HL-60/S4 (cell line): ENCODE results near the gene MAT2B.
"Not testable (repeated sequence)": the region's sequence is repeated elsewhere in the genome, so short reads cannot be mapped to it uniquely, and the experiment has no call there.

Experiments
- in situ Hi-C: fragments of 300-500 bp; cut with MboI; formaldehyde crosslinking; loops from 2 replicates; pipeline ENCODE4 v1.14.3; 2022; ENCODE audit warnings: low sequenced_read_pairs

MAT2B gene

DNA sequence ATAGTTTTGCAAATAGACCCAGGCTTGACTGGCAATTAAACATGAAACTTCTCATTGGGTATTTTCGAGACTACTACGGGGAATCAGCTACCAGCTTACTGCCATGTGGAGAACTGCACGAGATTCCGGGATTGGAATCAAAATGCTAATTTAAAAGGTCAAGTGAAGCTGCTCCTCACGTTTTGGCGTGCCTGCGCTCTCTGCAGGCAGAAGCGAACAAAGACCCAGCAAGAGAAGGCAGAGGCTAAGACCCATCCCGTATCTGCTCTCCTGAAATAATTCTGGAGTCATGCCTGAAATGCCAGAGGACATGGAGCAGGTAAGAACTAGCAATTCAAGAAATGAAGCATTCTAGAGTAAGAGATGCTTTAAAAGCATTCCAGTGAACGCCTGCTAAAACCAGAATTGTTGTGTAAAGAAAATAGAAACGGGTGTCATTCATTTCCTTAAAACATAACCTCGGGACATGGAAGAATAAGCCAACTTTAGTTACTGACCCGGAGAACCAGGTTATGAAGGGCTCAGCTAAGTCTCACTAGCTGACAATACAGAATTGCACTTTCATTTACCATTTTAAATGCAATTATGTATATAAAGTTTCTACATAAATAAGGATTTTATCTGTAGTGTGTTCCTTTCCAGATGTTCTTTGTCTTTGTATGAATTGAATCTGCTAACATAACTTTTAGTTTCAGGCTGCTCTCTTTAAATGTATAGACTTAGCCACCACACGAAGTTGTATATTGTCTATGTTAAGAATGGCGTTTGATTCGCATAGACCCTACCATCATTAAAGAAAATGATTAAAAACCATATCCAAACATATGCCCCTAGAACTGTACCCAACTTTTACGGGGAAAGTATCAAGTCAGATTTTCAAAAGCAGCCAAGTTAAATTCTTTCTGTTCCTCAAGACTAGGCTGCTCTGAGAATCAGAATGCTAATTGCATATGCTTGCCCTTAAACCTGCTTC lies 2.0 kb upstream of the MAT2B start:
- in situ Hi-C loops: no loop called here

DNA sequence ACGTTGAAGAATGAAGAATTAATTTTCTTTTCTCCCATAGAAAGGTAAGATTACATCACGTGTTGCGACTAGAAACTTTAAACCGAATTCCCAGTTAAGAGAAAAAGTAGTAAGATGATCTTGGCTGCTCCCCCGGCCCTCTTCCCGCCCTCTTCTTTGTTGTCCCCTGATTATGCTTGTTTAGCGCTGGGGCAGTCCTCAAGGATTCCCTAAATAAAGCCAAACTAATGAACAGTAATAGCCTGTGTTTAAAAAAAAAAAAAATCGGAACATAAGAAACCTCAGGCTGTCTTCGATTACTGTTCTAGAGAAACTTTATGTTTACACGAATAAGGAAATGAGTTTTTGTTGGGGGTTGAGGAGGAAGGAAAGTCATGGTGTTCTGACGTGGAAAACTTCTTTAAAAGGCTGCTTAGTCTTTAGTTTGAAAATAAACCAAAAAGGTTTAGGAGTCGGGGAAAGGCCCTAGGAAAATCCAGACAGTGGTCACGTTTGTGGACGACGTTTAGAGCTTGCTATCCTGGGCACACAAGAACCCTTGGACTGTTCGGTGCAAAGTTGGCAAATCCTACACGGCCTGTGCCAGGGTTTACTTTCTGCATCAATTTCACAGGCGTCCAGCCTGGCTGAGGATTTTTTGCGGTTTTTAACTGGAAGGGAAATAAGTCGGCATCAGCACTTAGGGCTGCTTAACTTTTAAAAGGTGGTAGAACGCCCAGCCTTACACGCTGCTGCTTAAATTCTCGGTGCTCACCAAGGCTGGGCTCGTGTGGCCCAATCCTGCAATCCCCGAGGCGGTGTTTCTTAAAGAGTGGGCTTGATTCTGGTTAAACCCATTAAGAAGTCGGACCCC lies 1.1 kb upstream of the MAT2B start:
- in situ Hi-C loops: no loop called here

DNA sequence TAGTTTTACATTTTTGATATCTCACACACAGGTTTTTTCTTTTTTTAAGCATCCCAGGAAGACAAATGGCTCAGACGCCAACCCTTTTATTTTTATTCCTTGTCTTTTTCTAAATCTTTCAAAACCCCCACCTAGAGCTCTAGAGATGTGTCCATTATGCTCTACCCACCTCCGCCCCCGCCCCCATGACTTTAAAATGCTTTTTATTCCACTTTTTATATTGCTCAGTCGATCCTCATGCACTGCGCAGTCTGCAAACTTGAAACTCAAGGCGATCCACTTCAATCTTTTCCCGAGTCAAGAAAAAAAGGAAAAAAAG lies 411 bp upstream of the MAT2B start:
- in situ Hi-C loops: no loop called here

DNA sequence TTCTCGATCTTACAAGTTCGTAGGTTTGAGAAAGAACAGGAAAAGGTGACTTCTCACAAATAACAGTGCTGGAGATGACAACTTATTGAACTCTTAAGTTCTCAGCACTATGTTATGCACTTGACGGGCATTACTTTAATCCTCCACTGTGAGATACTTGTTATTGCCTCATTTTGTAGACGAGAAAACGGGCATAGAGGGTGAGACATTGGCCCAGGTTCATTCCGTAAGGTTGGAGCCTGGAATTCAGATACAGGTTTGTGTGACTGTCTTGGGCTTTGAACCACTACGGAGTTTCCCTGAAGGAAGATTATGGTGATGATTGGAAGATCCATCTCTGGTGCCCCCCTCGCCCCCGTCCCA lies 657 bp downstream of the MAT2B start:
- in situ Hi-C loops: no loop called here

DNA sequence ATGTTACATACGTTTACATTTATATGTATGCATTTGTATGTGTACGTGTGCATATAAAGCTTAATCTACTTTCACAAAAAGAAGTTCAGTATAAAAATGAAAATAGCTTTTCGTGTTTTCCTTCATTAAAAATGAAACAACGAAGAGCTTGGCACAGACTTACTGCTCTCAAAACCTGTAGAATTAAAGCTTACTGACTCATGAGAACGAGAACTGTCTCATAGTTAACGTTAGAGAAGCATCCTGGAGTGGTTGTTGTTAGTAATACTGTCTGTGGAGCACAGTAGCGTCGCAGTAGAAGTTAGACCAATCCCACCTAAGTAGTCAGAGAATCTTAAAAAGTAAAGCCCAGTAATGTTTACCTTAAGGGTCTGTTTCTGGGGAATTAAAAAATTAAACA lies 1.3 kb downstream of the MAT2B start:
- in situ Hi-C loops: no loop called here

DNA sequence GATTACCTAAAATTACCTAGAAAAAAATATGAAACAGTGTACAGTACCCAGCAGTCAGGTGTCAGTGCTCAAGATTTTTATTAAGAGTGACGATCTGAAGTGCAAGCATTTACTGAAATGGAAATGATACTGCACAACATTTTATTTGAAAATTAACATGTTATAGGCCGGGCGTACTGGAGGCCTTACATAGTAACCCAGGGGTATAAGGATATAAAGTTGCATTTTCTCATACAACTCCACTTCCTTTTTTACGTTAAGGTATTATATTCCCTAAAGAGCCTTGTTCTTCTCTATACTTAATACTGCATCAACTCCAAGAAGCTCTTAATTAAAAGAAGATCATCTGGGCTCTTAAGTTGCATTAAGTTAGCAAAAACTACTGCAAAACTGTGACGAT lies 3.3 kb downstream of the MAT2B start:
- in situ Hi-C loops: no loop called here

DNA sequence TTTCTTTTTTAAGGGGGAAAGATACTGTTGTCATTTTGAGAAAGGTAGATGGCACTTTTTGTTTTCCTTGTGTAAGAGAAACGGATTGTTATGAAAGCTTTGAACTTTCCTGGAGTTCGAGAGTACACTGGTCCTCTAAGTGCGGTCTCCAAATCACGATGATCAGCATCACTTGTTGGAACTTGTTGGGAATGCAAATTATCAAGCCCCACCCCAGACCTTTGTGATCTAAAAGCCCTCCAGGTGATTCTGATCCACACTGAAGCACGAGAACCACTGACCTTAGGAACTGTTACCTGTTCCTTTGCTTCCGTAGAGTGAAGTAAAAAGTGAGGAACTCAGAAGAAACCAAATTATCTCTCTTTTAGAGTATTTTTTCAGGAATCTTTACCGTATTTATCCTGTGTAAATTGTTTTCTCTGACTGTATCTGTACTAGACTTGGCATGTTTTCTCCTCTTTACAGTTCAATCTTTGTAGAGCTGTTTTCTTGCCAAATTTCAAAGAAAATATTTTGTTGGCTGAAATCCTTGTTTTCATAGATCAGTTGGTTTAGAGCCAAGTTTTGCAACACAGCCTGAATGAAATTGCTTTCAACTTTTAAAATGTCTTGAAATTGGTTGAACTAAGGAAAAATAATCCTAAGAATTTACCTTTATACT lies 4.0 kb downstream of the MAT2B start:
- in situ Hi-C loops: no loop called here

DNA sequence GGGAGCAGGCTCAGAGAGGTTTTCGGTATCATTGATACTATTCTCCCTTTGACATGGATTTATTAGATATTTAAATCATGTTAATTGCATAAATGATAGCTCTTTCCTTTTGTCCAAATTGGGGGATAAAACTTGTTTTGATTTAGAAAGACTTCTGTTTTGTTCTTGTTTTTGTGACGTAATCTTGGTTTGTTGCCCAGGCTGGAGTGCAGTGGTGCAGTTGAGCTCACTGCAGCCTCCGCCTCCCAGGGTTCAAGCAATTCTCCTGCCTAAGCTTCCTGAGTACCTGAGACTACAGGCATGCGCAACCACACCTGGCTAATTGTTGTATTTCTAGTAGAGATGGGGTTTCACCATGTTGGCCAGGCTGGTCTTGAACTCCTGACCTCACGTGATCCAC lies 7.1 kb downstream of the MAT2B start:
- in situ Hi-C loops: no loop called here

DNA sequence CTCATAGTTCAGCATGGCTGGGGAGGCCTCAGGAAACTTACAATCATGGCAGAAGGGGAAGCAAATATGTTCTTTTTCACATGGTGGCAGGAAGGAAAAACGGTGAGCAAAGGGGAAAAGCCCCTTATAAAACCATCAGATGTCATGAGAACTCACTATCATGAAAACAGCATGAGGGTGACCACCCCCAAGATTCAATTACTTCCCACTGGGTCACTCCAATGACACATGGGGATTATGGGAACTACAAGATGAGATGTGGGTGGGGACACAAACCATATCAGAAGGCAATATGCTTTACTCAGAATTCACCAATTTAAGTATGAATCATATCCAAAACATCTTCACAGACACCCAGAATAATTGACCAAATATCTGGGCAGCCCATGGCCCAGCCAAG lies 19.7 kb downstream of the MAT2B start:
- in situ Hi-C loops: no loop called here

DNA sequence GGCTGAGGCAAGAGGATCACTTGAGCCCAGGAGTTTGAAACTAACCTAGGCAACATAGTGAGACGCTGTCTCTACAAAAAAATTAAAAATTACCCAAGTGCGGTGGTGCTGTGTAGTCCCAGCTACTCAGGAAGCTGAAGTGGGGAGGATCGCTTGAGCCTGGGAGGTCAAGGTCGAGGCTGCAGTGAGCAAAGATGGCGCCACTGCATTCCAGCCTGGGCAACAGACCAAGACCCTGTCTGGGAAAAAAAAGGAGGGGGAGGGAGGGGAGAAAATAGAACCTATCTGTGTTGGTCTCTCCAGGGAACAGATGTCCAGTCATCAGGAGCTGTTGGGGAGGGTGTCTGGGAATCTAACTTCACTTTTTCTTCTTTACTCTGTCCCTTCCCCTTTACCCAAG lies 24.3 kb downstream of the MAT2B start:
- in situ Hi-C loops: no loop called here

DNA sequence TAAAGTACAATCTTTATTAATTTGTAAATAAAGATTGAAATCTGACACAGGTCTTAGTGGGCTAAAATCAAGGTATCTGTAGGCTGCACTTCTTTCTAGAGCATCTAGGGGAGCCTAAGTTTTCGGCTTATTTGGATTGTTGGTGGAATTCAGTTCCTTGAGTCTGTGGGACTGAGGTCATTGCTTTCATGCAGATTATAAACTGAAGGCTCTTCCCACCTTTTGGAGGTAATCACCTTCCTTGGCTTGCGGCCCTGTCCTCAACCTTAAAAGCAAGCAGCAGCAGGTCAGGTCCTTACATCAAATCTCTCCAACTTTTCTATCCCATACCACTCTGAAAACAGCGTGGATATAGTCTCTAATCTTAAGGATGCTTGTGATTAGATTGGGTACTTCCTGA lies 25.9 kb downstream of the MAT2B start:
- in situ Hi-C loops: no loop called here

DNA sequence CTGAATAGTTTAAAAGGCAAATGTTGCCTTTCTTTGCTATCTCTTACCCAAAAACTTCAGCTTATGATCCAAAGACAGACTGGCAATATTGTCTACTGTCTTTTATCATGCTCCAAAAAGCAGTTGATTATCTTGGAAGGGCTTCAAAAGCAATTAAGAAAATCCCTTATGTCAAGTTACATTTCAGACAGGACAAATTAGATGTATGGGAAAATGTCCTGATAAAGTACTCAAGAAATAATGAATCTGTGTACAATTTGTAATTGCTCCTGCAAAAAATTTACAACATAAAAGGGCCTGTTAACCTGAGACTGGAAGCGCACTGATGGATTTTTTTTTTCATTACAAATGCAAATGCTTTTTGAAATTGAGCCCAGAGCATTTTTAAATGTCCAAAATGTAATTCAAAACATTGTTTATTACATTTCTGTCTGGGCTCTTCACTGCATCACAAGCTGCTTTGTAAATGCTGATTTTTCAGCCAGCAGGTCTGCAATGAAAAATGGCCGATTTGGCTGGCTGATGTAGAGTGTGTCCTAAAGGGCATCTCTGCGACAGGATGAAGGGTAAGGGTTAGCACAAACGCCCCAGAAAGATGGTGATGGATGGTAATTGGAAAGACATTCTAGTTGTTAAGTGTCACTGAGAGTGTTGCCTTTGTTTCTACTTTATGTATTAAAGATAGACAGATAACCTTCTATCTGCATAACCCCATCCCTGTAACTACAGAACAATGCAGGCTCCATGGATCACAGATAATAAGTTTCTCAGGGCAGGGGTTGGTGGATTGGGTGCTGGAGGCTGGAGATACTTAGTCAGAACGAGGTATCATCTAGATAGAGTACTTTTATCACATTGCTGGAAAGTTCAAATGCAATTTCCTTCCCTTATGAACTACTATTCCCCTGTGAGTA lies 27.0 kb downstream of the MAT2B start:
- in situ Hi-C loops: no loop called here

DNA sequence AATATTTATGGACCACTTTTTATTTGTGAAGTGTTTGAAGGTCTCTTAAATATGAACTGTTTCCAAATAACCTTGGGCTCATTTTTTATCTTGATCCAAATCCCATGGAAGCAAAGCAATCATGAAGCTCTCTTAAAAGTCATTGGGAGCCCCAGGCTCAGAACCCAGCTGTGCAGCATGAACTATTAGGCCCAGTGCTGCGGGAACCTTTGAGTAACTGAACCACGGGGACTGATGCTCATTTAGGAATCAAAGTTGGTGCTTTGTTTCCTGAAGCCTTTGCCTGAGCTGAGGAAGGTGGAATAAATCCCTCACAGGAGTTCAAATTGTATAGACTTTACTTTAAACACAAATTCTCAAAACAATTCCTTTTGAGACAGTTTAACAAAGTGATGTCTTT lies 27.8 kb downstream of the MAT2B start:
- in situ Hi-C loops: no loop called here

DNA sequence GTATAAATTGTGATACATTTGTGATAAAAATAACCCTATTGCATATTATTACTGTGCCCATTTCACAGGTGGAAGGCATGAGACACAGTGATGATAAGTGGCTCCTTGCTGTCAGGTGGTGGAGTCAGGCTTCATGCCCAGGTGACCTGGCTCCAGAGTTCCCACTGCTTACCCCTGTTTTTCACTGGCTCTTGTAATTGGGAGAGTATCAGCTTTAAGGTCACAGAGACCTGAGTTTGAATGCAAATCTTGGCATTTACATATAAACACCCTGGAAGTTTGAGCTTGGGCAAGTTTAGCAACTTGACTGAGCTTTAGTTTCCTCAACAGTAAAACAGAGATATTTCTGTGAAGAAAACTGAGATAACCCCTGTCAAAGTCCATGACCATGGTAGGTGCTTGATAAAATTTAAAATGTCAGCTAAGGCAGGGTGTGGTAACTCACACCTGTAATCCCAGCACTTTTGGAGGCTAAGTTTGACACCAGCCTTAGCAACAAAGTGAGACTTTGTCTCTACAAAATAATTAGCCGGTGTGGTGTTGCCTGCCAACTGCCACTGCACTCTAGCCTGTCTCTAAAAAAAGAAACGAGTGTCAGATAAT lies 29.2 kb downstream of the MAT2B start:
- in situ Hi-C loops: no loop called here

DNA sequence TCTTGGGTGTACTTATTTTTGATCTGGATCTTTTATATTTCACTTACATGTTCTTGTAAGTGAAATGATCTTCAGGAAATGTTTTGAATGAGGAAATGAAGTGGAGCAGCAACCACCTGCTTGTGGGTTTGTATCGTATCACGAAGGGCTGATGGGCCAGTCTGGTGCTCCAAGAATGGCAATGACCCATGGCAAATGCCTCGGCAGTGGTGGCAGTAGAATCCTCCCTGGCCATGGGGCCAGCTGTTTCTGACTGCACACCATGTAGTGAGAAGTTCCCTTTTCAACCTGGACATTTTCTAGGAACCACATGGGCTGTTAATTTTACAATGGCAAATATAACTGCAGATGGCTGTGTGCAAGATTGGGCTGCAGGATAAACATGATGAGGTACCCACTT lies 29.9 kb downstream of the MAT2B start:
- in situ Hi-C loops: no loop called here

DNA sequence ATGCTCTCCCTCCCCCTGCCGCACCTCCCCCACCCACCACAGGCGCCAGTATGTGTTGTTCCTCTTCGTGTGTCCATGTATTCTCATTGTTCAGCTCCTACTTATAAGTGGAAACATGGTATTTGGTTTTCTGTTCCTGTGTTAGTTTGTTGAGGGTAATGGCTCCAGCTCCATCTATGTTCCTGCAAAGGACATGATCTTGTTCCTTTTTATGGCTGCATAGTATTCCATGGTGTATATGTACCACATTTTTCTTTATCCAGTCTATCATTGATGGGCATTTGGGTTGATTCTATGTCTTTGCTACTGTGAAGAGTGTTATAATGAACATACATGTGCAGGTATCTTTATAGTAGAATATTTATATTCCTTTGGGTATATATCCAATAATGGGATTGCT lies 31.0 kb downstream of the MAT2B start:
- in situ Hi-C loops: not testable (repeated sequence)

DNA sequence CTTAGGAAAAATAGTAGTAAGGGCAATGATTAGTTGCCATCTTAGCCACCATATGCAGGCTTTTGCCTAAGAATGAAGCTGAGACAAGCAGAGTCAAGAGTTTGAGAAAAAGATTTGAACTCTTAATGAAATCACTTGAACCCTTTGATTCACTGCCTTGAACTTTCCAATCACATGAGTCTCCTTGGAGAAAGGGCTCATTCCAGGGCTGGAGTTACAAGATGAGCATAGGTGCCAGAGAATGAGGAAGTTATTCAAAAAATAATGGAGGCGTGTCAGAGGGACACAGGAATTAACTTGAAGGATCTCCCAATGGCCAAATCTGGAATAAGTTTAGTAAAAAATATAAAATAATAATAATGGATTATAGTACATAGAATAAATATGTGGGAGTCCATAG lies 35.3 kb downstream of the MAT2B start:
- in situ Hi-C loops: no loop called here

DNA sequence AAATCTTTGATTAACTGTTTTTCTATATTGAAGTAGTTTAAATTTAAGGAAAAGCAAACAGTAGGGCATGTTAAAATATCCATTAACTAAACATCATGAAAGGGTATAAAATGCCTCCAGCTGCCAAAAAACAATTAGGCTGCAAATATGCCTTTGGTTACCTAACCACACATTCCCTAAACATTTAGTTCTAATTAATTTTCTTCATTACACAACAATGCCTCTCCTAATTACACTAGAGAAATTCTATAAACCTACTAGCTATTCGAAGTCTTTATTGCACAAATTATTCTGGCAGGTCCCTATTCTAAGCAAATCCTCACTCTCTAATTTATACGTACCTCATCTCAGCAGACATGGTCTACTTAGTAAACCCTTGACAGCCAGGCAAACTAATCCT lies 37.4 kb downstream of the MAT2B start:
- in situ Hi-C loops: no loop called here

DNA sequence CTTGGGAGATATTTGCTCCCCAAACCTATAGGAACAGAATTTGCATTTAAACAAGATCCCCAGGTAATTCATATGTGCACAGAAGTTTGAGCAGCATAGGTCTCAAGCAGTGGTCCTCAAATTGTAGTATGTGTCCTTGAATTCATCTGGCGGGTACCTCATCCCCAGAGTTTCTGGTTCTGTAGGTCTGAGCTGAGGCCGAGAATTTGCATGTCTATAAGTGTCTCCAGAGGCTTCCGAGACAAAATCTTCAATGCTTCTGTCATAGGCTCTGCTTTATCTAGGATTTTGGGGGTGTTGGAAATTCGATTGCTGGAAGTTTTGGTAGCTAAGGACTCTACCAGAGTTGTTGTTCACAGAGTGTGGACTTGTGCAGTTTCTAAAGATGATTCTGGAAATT lies 38.6 kb downstream of the MAT2B start:
- in situ Hi-C loops: no loop called here

DNA sequence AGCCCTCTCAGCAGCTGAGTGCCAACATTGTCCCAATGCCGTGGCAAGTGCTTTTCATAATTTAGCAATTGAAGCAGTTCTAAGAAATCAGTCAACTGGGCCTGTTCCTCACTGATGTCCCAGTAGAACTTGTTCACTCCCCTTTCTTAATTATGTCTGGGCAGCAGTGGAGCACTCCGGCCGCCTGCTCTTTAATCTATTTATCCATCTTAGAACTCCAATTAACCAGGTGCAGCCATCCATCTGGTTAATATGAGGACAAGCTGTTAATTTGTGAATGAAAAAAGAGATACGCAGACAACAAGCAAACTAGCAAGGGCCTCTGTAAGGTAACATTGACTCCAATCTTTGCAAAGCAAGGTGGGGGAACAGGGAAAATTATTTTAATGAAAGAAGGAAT lies 39.4 kb downstream of the MAT2B start:
- in situ Hi-C loops: no loop called here
